Gastroesophageal sphincter (tissue), 4 donors: ENCODE data around the gene ZNF845. TPM values are rescaled to one million over a fixed set of nuclear protein-coding genes. Genes with fewer than 3 reads are reported as not detected.

Source experiments
- ATAC-seq: fragments of 150-250 bp; one replicate; pipeline ENCODE4 v1.9.1; 2016; ENCODE audit warnings: mild to moderate bottlenecking, moderate library complexity
- H3K27ac ChIP-seq, 4 donors: fragments of 200-600 bp; sonication (generic) in 3 of 4; 1 replicate in 3 of 4; 2 replicates in 1 of 4; pipeline ENCODE4 v1.5.1; 2016 to 2019
- H3K27me3 ChIP-seq: fragments of 200-600 bp; sonication (generic); one replicate; pipeline ENCODE4 v1.5.1; 2019
- H3K36me3 ChIP-seq, 2 donors: fragments of 200-600 bp; sonication (generic); one replicate each; pipeline ENCODE4 v1.5.1; 2019; ENCODE audit warnings: control low read depth in 1 of 2
- H3K4me1 ChIP-seq, 3 donors: fragments of 200-600 bp; sonication (generic); 1 replicate in 2 of 3; 2 replicates in 1 of 3; pipeline ENCODE4 v1.5.1; 2016 to 2019; ENCODE audit warnings: control low read depth in 2 of 3
- H3K4me3 ChIP-seq, 2 donors: fragments of 200-600 bp; sonication (generic); one replicate each; pipeline ENCODE4 v1.5.1; 2019; ENCODE audit warnings: mild to moderate bottlenecking in 1 of 2, moderate library complexity in 1 of 2
- H3K9me3 ChIP-seq, 3 donors: fragments of 200-600 bp; sonication (generic); one replicate each; pipeline ENCODE4 v1.5.1; 2017 to 2019; ENCODE audit warnings: control low read depth in 2 of 3
- EP300 ChIP-seq: sonication (generic); formaldehyde crosslinking; IDR thresholded peaks from one replicate; pipeline ENCODE4 v1.6.1; 2017; ENCODE audit warnings: antibody characterized with exemption, mild to moderate bottlenecking
- POLR2A ChIP-seq, 2 donors: fragments of 450-650 bp; IDR thresholded peaks; one replicate each; pipeline ENCODE4 v1.6.1; 2017; ENCODE audit warnings: antibody characterized with exemption in 2 of 2, mild to moderate bottlenecking in 2 of 2, moderate library complexity in 1 of 2
- POLR2AphosphoS5 ChIP-seq: sonication (generic); formaldehyde crosslinking; IDR thresholded peaks from one replicate; pipeline ENCODE4 v1.6.1; 2017; ENCODE audit warnings: antibody characterized with exemption
- WGBS, 2 donors: methylation state at CpG; one replicate each; pipeline ENCODE4 v1.1.5; 2018; ENCODE audit warnings: low coverage in 1 of 2; 5-methylcytosine and 5-hydroxymethylcytosine counted together
- total RNA-seq, 4 donors: library from RNA; depleted of rRNA; stranded (reverse); fragments of >200 nt; gene quantifications; one replicate each; pipeline ENCODE4 v1.1.0, GENCODE V29; 2016
- TF ChIP-seq, protein P1 (sequence below), 4 experiments: fragments of 200-600 bp in 2 of 4; fragments of 450-650 bp in 2 of 4; sonication (generic) in 1 of 4; IDR thresholded peaks; one replicate each; pipeline ENCODE4 v1.5.1; 2017 to 2019; ENCODE audit warnings: antibody characterized with exemption in 4 of 4, mild to moderate bottlenecking in 2 of 4, moderate library complexity in 2 of 4

The ZNF845 gene
- total RNA-seq, 4 donors from 2014 or later = 5.2 to 11.5 (median 8.6) TPM

DNA sequence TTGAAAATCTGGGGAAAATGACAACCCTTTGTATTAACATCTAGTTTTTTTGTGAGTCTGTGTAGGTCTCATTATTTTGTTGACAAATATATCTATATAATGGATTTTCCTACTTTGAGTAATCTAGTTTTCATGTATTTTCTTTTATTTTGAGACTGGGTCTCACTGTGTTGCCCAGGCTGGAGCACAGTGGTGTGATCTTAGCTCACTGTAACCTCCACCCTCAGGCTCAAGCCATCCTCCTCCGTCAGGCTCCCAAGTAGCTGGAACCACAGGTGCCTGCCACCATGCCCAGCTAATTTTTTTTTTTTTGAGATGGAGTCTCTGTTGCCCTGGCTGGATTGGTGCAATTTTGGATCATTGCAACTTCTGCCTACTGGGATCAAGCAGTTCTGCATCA is 41.2 kb downstream of the ZNF845 start:
- H3K36me3 ChIP-seq = peaks cover 0 to 78% of the 10 kb centered on the region in 2 donors
- 91 to 100% methylated on average over 1 of the region's 1 CpG for WGBS, 2 donors
- TF ChIP-seq POLR2AphosphoS5 = no peak
- TF ChIP-seq EP300 = no peak
- no peak for TF ChIP-seq POLR2A (IDR thresholded peaks at IDR 0.05)
- TF ChIP-seq, protein P1, sequence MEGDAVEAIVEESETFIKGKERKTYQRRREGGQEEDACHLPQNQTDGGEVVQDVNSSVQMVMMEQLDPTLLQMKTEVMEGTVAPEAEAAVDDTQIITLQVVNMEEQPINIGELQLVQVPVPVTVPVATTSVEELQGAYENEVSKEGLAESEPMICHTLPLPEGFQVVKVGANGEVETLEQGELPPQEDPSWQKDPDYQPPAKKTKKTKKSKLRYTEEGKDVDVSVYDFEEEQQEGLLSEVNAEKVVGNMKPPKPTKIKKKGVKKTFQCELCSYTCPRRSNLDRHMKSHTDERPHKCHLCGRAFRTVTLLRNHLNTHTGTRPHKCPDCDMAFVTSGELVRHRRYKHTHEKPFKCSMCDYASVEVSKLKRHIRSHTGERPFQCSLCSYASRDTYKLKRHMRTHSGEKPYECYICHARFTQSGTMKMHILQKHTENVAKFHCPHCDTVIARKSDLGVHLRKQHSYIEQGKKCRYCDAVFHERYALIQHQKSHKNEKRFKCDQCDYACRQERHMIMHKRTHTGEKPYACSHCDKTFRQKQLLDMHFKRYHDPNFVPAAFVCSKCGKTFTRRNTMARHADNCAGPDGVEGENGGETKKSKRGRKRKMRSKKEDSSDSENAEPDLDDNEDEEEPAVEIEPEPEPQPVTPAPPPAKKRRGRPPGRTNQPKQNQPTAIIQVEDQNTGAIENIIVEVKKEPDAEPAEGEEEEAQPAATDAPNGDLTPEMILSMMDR (IDR thresholded peaks at IDR 0.05) = no peak

DNA sequence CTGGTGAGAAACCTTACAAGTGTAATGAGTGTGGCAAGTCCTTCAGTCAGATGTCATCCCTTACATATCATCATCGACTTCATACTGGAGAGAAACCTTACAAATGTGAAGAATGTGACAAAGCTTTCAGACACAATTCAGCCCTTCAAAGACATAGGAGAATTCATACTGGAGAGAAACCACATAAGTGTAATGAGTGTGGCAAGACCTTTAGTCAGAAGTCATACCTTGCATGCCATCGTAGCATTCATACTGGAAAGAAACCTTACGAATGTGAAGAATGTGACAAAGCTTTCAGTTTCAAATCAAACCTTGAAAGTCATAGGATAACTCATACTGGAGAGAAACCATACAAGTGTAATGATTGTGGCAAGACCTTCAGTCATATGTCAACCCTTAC is 47.8 kb downstream of the ZNF845 start:
- H3K9me3 ChIP-seq = peaks cover 0 to 22% (median 0%) of the 10 kb centered on the region in 3 donors
- peaks cover 4 to 81% of the 10 kb centered on the region in 2 donors for H3K36me3 ChIP-seq
- ATAC-seq = no peak
- 85 to 100% methylated on average over 1 to 3 of the region's 3 CpGs for WGBS, 2 donors
- H3K4me3 ChIP-seq = no peak overlapping the region
- H3K4me1 ChIP-seq = no peaks in the 10 kb centered on the region
- no peak overlapping the region for H3K27ac ChIP-seq
- TF ChIP-seq EP300 = no peak
- TF ChIP-seq POLR2AphosphoS5 = no peak
- no peak for TF ChIP-seq POLR2A (IDR thresholded peaks at IDR 0.05)
- TF ChIP-seq, protein P1 (IDR thresholded peaks at IDR 0.05) = no peak
- H3K27me3 ChIP-seq = no peaks in the 10 kb centered on the region

More for the DNA sequence above, 41.2 kb downstream of the ZNF845 start:
- Histone ChIP-seq H3K9me3 (no peaks in the 10 kb centered on the region), H3K27ac (no peak overlapping the region), H3K27me3 (no peaks in the 10 kb centered on the region), H3K4me3 (no peak overlapping the region), H3K4me1 (no peaks in the 10 kb centered on the region)
- no peak for ATAC-seq

DNA sequence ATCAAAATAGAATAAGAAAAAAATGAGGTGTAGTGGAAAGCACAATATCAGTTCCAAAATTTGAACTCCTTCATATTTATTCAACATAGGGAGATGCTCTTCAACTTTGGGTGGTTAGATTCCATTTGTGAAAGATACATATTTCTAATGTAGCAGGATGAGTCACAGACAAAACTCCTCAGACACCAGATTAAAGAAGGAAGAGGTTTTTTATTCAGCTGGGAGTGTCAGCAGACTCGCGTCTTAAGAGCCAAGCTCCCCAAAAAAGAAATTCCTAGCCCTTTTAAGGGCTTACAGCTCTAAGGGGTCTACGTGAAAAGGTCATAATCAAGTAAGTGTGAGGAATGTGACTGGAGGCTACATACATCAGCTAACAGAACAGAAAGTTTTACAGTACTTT is 54.6 kb downstream of the ZNF845 start:
- H3K36me3 ChIP-seq = peaks cover 0 to 22% of the 10 kb centered on the region in 2 donors
- no peaks in the 10 kb centered on the region for H3K27me3 ChIP-seq
- TF ChIP-seq, protein P1 (IDR thresholded peaks at IDR 0.05) = no peak
- TF ChIP-seq POLR2AphosphoS5 (no peak), EP300 (no peak), POLR2A (IDR thresholded peaks at IDR 0.05) (no peak)
- no peak for ATAC-seq
- no peak overlapping the region for H3K4me3 ChIP-seq
- H3K4me1 ChIP-seq = no peaks in the 10 kb centered on the region
- peaks cover 0 to 13% (median 0%) of the 10 kb centered on the region in 3 donors for H3K9me3 ChIP-seq
- WGBS, 2 donors = 33 to 35% methylated on average over 1 to 3 of the region's 3 CpGs
- H3K27ac ChIP-seq = no peak overlapping the region

DNA sequence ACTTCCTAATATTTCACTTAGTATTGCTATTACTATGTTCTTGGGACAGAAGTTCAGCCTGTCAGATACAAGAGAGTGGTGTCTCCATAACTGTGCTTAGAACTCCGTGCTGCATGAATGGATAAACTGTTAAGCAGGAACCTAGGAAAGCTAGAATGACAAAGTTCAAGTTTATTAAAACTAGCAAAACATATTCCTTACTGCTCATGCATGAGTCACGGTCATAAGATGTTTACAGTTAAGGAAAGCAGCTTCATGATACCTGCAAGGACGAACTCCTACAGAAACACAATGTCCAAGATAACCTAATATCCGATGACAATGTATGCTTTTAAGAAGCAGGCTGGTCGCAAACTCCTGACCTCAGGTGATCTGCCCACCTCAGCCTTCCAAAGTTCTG is 55.4 kb downstream of the ZNF845 start:
- TF ChIP-seq POLR2A (IDR thresholded peaks at IDR 0.05) (no peak), POLR2AphosphoS5 (no peak)
- no peak overlapping the region for H3K4me3 ChIP-seq
- no peak overlapping the region for H3K27ac ChIP-seq
- peaks cover 0 to 22% of the 10 kb centered on the region in 2 donors for H3K36me3 ChIP-seq
- peaks cover 0 to 2% (median under 1%) of the 10 kb centered on the region in 3 donors for H3K4me1 ChIP-seq
- no peaks in the 10 kb centered on the region for H3K27me3 ChIP-seq
- peaks cover 0 to 11% (median 0%) of the 10 kb centered on the region in 3 donors for H3K9me3 ChIP-seq
- WGBS, 2 donors = 74 to 88% methylated on average over 4 to 5 of the region's 5 CpGs
- ATAC-seq = no peak

DNA sequence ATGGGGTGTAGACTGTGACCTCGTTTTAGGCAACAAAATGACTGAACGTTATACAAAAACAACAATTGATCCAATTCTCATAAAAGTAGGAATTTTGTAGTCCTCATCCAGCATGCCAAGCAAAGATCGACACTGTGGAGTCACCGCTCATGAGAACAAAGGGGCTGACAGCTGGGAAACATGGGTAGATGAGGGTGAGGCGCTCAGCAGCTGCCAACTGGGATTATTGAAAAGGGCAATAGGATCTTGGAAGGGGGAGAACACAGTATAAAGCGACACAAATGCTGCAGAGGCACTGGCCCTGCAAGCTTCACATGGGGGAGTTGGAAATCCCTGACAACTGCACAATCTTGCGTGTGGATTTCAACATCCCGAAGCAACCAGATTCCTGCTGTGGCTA is 56.0 kb downstream of the ZNF845 start:
- WGBS, 2 donors = 56 to 64% methylated on average over 2 to 8 of the region's 8 CpGs
- Histone ChIP-seq H3K27me3 (no peaks in the 10 kb centered on the region), H3K4me1 (peaks cover 0 to 8% (median 7%) of the 10 kb centered on the region in 3 donors), H3K36me3 (peaks cover 0 to 21% of the 10 kb centered on the region in 2 donors), H3K4me3 (no peak overlapping the region), H3K27ac (no peak overlapping the region), H3K9me3 (peaks cover 0 to 7% (median 0%) of the 10 kb centered on the region in 3 donors)
- ATAC-seq = no peak
- TF ChIP-seq POLR2AphosphoS5 (no peak), EP300 (no peak), POLR2A (IDR thresholded peaks at IDR 0.05) (no peak)
- TF ChIP-seq, protein P1 (IDR thresholded peaks at IDR 0.05) = no peak
